Measurements from ENCODE around the gene MUC6.

MUC6 gene

DNA sequence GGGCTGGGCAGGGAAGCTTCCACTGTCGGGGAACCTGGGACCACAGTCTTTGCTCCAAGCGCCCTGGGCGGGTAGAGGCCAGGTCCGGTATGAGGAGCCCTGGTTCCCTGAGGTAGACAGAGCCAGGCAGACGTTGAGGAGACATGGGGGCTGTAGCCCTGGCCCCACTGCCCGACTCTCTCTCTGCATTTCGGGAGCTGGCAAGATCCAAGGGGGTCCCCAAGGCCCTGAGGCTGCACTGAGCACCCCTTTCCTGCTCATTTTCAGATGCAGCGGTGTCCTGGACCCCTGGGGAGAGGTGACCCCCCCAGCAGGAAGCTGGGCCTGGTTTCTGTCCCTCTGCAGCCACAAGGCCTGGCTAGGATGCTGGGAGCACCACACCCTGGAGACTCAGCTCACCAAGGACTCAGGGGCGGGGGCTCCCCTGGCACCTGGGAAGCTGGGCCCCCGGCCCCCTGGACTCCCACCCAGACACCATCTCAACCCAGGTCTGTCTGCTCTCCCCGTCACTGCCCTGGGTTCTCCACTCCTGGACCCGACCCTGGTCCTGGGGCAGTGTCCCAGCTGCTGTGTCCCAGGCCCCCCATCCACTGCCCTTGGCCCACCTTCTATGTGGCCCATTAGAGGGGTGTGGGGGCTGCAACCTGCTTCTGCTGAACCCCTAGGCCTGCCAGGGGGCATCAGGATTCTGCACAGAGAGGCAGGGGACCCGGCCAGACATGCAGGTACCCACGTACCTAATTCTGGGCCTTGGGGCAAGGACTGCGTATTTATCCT lies 15.0 kb upstream of the MUC6 start:
- no peak for DNase-seq

DNA sequence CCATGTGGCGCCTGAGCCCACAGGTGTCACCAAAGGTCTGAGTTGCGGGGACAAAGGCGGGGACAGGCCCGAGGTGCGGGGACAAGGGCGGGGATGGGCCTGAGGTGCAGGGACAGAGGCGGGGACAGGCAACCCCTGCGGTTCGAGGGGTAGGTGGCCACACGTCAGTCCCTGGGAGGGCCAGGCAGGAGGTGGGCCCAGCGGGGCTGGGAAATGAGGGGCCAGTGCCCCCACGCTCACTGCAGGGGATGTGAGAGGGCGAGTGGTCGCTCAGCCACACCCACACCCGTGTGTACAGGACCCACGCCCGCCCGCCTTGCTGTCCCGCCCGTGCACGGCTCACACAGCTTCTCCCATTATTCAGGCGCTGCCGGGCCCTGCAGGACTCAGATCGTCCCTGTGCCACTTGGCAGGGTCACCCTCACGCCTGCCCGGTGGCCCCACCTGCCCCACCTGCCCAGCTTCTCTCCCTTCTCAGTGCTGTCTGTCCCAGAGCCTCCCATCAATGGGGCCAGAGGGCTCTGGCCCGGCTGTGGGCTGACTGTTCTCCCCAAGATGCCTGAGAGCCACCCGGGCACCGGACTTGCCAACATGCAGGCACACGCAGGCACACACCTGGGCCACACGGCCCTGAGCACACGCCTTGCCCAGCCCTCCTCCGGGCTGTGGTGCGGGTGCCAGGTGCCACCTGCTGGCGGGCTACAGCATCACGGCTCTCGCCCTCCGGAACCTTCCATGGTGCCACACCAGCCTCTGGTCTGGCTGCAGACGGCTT lies 14.2 kb upstream of the MUC6 start:
- peak; percentile 65 for DNase-seq

- no peak for DNase-seq
Observed at GRCh38 chr11:1049911-1050580, 13.5 kb upstream of the MUC6 start.

DNA sequence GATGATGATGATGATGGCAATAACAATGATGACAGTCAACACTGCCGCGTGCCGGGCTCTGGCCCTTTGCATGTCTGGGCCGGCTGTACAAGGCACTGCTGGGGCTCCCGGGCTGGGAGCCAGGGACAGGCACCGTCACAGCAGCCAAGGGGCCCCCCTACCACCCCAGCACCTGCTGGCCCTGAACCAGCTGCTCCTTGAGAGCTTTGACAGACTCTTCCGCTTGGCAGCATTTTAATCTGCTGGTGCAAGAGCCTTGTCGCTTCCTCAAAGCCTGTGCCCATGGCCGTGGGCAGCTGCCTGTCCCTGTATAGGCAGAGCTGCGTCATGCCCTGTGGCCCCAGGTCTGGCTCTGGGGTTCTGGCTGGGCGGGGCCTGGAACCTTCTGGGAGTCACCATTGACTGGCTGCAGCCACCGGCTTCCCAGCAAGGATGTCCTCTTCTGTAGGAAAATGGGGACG lies 12.9 kb upstream of the MUC6 start:
- DNase-seq, result no peak

DNA sequence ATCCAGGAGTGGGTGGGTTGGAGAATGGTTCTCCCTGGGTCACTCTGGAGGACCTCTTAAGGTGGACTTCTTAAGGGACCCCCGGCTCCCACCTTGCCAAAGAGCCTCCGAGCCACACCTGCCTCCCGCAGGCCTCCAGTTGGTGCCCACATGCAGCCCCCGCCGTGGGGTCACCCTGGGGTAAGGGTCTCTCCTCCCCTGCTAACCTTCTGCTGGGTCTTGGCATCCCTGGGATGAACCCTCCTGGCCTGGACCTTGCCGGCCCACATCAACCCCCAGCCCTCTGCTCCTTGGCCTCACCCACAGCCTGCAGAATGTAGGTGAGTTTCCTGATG lies 12.5 kb upstream of the MUC6 start:
- DNase-seq, result no peak

DNA sequence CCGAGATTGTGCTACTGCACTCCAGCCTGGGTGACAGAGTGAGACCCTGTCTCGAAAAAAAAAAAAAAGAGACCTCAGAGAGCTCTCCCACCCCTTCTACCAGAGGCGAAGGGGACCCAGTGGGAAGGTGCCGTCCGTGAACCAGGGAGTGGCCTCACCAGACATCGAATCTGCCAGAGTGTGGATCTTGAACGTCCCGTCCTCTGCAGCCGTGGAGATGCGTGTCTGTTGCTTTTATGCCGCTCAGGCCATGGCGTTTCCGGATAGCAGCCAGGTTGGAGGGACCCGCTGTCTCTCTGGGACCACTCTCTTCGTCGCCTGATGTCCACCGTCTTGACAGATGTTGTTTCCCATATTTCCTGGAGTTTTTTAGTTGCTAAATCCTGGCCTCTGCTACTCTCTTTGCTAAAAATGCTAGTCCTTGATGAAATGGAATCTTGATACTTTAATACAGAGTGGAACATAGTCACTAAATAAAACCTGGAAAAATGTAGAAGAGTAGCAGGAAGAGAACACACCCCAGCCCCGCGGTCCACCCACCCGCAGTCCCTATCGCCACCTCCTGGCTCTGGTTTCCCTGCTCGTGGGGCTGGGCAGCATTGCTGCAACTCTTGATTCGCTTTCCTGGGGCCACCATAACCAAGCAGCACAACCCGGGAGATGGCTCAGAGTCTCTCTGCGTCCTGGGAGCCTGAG lies 12.0 kb upstream of the MUC6 start:
- DNase-seq, result no peak

GRCh38 chr11:1047595-1048156 lies 11.2 kb upstream of the MUC6 start:
- DNase-seq, result no peak

GRCh38 chr11:1044160-1044559 lies 7.6 kb upstream of the MUC6 start:
- no peak for DNase-seq

- no peak for DNase-seq
Observed at GRCh38 chr11:1043563-1044096, 7.1 kb upstream of the MUC6 start.

DNA sequence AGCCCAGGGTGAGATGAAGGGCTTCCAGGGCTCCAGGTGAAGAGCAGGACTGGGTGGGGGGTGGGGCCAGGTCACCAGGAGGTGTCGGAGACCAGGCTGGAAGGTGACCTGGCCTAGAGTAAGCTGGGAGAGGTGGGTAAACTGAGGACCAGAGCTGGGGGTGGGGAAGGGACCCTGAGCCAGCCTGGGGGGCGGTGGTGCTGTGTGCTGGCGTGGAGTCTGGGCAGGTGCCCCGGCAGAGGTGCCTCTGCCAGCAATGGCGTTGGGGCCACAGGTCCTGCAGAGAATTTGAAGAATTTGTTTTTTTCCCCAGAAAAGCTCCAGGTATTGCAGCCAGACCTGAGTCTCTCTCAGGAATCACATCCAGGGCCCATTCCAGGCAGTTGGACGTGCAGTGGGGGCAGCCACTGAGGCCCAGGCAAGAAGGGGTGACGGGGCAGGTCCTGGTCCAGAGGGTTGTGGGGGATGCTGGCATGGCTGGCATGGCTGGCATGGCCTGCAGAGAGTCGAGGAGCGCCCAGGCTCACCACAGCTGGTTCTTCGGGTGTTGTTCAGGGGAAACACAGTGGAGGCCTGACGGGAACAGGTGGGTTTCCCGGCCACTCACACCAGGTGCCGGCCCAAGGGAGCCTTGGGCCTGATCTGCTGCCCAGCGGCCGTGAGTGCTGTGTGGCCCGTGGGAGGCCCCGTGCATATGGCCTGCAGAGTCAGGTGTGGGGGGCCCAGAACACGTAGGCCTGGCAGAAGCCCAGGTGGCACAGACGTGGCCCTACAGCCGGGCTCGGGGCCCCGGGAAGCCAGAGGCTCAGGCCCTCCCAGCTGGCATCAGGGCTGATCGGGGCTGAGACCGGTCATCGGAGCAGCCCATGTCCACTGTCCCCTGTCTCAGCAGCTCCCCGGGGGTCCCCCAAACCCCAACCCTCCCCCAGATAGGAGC lies 6.4 kb upstream of the MUC6 start:
- no peak for DNase-seq

- no peak for DNase-seq
Observed at GRCh38 chr11:1041936-1042608, 5.6 kb upstream of the MUC6 start.

DNA sequence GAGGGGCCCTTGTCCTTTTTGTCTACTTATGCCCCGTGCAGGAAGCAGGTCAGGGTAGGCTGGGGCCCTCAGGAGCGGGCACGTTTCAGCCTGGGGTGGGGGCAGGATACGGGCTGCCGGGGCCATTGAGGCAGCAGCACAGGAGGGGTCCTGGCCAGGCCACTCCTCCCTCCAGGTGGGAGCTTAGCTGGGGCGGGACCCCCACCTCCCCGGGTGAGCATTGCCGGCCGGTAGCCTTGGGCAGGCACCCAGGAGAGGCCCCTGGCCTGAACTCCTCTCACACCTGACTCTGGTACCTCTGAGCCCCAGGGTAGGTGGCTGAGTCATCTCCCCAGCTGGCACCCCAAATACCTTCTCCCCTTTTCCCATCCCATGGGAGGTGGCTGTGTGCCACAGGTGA lies 5.0 kb upstream of the MUC6 start:
- DNase-seq, result no peak

- DNase-seq, result no peak
Observed at GRCh38 chr11:1041149-1041467, 4.6 kb upstream of the MUC6 start.

DNA sequence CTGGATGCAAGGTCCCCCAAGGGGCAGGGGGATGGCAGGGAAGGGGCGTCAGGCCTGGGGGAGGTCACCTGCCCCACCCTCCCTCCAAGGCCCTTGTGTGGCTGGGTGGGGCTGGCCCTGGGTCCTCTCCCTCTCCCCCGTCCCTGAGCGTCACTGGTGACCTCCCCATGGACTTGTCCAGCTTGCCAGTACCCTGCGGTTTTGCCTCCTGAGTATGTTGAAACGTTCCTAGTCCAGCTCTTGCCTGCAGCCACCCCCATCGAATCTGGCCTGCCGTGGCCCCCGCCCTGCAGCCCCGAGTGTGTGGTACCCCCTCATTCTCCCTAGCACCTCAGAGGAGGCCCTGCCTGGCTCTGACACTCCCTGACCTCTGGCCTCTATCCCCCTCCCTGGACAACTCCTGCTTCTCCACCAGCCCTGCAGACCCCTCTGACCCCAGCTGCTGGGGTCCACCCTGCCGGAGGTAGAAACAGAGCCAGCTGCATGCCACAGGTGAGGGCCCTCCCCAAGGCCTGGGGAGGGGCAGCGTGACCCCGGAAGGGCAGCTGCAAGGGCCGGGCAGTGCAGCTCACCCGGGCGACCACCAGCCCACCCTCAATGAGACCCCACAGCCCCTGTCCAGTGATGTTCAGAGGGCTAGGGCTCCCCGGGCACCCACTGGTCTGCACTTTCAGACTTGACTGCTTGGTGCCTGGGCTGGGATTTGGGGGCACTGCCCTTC lies 4.1 kb upstream of the MUC6 start:
- DNase-seq, result no peak

DNA sequence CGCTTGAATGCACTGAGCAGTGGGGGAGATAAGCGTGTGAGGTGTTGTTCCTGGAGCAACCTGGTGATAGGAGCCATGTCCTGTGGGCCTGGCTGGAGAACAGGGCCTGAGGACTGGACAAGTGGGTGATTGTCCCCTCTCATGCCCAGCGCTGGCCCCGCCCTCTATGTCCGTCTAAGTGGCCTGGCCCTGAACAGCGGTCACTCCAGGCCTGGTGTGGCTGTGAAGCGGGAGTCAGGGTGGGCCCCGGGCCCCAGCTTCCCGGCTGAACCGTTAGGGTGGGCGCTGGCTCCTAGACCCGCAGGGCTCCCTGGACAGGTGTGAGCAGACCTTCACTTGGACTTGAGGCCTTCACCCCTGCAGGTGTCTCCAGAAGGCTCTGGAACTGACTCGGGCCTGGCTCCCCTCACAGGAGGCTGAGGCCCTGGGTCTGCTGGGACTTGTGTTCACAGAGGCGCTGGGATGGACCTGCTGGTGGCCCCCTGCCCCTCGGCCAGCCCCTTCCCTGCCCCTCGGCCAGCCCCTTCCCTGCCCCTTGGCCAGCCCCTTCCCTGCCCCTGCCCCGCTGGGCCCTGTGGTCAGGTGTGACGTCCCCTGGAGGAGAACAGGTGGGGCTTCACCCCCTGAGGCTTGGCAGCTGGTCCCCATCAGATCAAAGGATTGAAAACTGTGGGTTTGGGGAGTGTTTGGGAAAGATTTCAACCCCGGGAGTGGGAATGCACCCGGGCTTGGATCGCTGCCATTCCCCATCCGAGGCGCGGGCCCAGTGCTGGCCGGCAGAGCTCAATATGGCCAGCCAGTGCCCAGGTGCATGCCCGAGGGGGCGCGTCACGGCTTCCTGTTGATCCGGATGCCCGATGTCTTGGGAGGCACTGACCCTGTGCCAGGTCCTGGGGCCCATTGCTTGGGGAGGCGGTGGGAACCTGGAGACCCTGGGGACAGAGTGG lies 3.2 kb upstream of the MUC6 start:
- DNase-seq, result no peak

GRCh38 chr11:1038921-1039320 lies 2.4 kb upstream of the MUC6 start:
- no peak for DNase-seq

- DNase-seq, result no peak
Observed at GRCh38 chr11:1038361-1038760, 1.8 kb upstream of the MUC6 start.

DNA sequence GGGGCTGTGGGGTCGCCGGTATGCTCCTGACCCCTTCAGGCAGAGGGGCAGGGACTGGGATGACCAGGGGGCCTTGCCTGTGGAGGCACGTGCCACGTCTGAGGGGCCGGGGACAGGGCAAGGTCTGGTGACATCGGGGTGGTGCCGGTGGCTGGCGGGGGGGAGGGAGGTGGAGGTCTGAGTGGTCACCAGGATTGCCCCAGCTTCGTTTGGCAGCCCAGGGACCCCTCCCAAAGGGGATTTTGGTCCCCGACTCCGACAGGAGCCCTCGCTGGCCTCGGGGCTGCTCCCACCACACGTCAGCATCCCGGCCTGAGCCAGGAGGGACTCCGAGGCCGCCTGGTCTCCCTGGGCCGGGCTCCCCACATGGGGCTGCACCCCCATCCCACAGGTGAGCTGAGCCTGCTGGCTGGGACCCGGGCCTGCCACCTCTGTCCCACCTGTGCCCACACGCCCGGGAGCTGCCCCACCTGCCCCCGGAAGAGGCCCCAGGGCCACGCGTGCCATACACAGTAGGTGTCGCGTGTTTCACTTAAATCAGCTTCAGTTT lies 1.1 kb upstream of the MUC6 start:
- no peak for DNase-seq

DNA sequence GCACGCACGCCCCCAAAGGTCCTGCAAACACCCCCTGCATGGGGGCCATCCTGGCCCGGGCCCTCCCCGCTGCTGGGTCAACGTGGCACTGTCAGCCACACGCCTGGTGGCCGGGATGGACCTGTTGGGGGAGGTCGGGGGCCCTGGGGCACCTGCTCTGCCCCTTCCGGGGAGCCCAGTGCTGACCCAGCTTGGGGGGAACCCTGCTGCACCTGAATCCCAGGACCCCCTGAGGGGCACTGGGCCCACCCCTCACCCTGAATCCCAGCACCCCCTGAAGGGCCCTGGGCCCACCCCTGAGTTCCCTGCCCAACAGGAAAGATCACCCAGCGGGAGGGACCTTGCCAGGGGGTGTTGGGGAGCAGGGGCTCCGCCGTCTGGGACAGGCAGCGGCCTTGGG lies 413 bp upstream of the MUC6 start:
- DNase-seq, result no peak

Data from CD4-positive, alpha-beta T cell treated with Interleukin-4 for 4 hours (primary cell).